Bronchial epithelial cell (primary cell): ENCODE data around the gene IL1R2. TPM values are rescaled to one million over a fixed set of nuclear protein-coding genes. Genes with fewer than 3 reads are reported as not detected.

Source experiments
- DNase-seq: peaks from one replicate; pipeline ENCODE4 v3.0.0-alpha.2; 2010; ENCODE audit warnings: low read depth
- FAIRE-seq: peaks from 2 replicates; lab custom pipeline; 2011; peaks lifted over from hg19 to GRCh38; lab: Jason Lieb, UNC
- H3K27me3 ChIP-seq: 2 replicates; pipeline ENCODE4 v1.5.1; 2011; ENCODE audit warnings: low read length; ENCODE audit not compliant: control insufficient read depth, insufficient read depth
- H3K36me3 ChIP-seq: 2 replicates; pipeline ENCODE4 v1.5.1; 2011; ENCODE audit warnings: low read length; ENCODE audit not compliant: control insufficient read depth, insufficient read depth
- H3K4me3 ChIP-seq: 2 replicates; pipeline ENCODE4 v1.5.1; 2011; ENCODE audit warnings: mild to moderate bottlenecking, low read depth, low read length, control low read depth
- CTCF ChIP-seq: IDR thresholded peaks from 2 replicates; pipeline ENCODE4 v1.5.1; 2011; ENCODE audit warnings: mild to moderate bottlenecking, moderate library complexity, low read length, control low read depth, inconsistent platforms; ENCODE audit not compliant: insufficient read depth, severe bottlenecking
- total RNA-seq: library from RNA; depleted of rRNA; stranded (reverse); fragments of >200 nt; gene quantifications from 2 replicates; pipeline ENCODE4 v1.2.1, GENCODE V29; 2014

IL1R2 gene
- total RNA-seq, 1 donor from 2014 or later: not detected

- TF ChIP-seq CTCF: no peak
- Histone ChIP-seq H3K36me3 (no peaks in the 10 kb centered on the region), H3K27me3 (no peaks in the 10 kb centered on the region), H3K4me3 (no peak overlapping the region)
- DNase-seq (no peak), FAIRE-seq (no peak)
Measured at GRCh38 chr2:102003696-102004095, 11.9 kb downstream of the IL1R2 start.

GRCh38 chr2:102004581-102004980 lies 12.8 kb downstream of the IL1R2 start:
- Histone ChIP-seq H3K36me3 (no peaks in the 10 kb centered on the region), H3K27me3 (no peaks in the 10 kb centered on the region), H3K4me3 (no peak overlapping the region)
- FAIRE-seq (no peak), DNase-seq (no peak)
- no peak for TF ChIP-seq CTCF

DNA sequence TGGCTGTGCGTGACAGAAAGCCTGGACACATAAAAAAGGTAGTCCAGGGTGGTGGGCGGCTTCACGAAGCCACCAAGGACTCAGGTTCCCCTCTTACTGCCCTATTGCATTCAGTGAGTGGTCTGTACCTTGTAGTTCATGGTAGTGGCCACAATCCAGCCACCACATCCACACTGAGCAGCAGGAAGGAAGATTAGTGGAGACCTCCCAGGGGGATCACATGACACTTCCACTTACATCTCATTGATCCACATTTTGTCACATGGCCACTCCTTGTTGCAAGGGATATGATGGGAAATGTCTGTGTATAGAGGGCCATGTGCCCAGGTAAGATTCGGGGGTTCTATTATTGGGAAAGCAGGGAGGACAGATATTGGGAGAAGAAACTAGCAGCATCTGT lies 13.7 kb downstream of the IL1R2 start:
- DNase-seq: no peak
- no peak overlapping the region for H3K4me3 ChIP-seq
- H3K27me3 ChIP-seq: no peaks in the 10 kb centered on the region
- FAIRE-seq: no peak
- no peaks in the 10 kb centered on the region for H3K36me3 ChIP-seq
- TF ChIP-seq CTCF: no peak

DNA sequence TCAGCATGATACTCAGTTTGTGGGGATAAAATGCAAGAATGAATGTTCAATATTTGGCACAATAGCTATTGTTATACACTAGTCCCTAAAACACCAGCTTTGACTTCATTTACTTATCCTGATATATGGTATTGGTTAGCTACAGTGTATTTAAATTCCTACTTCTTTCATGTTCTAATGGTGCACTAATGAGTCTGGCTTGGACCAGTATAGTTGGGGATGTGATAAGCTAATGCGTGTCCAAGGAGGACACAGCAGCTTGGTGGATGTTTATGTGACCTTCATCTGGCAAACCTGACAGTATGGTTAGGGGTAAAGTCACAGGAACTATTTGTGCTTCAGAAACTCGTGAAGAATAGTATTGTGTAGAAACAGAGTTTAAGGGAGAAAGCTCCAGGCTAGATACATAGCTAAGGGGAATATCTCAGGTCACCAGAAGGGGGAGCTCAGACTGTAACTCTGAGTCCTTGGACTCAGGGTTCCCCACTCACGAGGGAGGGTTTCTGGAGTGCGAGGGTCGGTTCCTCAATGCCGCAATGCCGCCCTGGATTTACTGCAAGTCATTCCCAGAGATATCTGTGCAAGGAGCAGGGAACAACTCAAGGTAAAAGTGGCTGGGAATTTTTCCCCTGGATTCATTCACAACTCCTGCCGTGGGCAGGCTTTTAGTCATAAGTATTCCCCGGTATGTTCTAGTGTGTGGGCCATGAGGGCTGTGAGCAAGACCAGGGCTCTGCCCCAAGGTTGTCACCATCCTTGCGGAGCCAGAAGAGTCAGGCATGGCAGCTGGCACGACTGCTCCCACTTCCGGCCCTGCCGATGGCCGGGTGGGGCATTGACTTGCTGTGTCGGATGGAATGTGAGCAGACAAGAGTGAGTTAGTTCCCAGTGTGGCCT lies 14.5 kb downstream of the IL1R2 start:
- Histone ChIP-seq H3K4me3 (no peak overlapping the region), H3K36me3 (no peaks in the 10 kb centered on the region), H3K27me3 (no peaks in the 10 kb centered on the region)
- TF ChIP-seq CTCF: peak; percentile 75
- DNase-seq (peak; percentile 45), FAIRE-seq (no peak)

DNA sequence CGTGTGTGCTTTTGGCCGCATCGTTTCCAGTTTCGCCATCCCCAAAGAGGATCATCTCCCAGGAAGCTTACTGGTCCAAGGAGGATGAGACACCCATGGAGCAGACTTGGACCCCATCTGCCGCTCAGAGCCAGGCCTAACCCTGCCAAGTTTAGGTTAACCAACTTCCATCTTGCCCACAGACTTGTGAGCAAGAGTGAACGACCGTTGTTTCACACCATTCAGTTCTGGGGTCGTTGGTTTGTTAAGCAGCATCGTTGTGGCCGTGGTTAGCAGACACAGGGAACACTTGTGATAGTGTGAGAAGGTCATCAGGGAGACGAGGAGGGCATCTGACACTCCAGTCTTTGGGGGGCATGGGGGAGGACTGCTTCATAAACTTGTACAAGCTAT lies 15.1 kb downstream of the IL1R2 start:
- no peak for DNase-seq
- no peak for FAIRE-seq
- no peaks in the 10 kb centered on the region for H3K27me3 ChIP-seq
- H3K4me3 ChIP-seq: no peak overlapping the region
- no peak for TF ChIP-seq CTCF
- H3K36me3 ChIP-seq: no peaks in the 10 kb centered on the region
